ENCODE data around the gene OPN1MW. TPM values are rescaled to one million over a fixed set of nuclear protein-coding genes. Genes with fewer than 3 reads are reported as not detected.
"Not testable (repeated sequence)": the region's sequence is repeated elsewhere in the genome, so short reads cannot be mapped to it uniquely, and the experiment has no call there.

Gene OPN1MW
- total RNA-seq (not detected), polyA plus RNA-seq (ENCODE audit: insufficient read depth, low read depth, low replicate concordance) (not detected)
- long read RNA-seq, donor 1, result 0 reads
- long read RNA-seq, donor 2, result 0 reads

- H3K4me1 ChIP-seq; H3K36me3 ChIP-seq (ENCODE audit: low read depth, missing control alignments); H3K4me3 ChIP-seq; H3K9me3 ChIP-seq; DNase-seq; H3K27ac ChIP-seq; intact Hi-C loops (cut with DNase I; ENCODE audit: low total_unique reads); H3K27me3 ChIP-seq: not testable (repeated sequence)
- WGBS, 2 donors, result no CpG with 5 or more reads among the region's 14 CpGs
These were observed at the start of gene OPN1MW for GRCh38 chrX:154182296-154182695. Gene OPN1MW, plus strand, starts transcription at chrX:154182596. Its CDS starts 82 bp downstream, at chrX:154182678.

GRCh38 chrX:154135458-154136229 lies 46.8 kb upstream of the OPN1MW start:
- intact Hi-C loops (cut with DNase I; ENCODE audit: low total_unique reads), result no loop called here
- 49 to 70% methylated on average over 7 of the region's 7 CpGs for WGBS, 2 donors
- Histone ChIP-seq H3K4me3 (no peak overlapping the region), H3K27me3 (no peaks in the 10 kb centered on the region), H3K4me1 (no peaks in the 10 kb centered on the region), H3K36me3 (ENCODE audit: low read depth, missing control alignments) (no peaks in the 10 kb centered on the region), H3K27ac (no peak overlapping the region), H3K9me3 (no peaks in the 10 kb centered on the region)
- no peak for TF ChIP-seq POLR2A (IDR thresholded peaks at IDR 0.05)
- TF ChIP-seq, protein P1, sequence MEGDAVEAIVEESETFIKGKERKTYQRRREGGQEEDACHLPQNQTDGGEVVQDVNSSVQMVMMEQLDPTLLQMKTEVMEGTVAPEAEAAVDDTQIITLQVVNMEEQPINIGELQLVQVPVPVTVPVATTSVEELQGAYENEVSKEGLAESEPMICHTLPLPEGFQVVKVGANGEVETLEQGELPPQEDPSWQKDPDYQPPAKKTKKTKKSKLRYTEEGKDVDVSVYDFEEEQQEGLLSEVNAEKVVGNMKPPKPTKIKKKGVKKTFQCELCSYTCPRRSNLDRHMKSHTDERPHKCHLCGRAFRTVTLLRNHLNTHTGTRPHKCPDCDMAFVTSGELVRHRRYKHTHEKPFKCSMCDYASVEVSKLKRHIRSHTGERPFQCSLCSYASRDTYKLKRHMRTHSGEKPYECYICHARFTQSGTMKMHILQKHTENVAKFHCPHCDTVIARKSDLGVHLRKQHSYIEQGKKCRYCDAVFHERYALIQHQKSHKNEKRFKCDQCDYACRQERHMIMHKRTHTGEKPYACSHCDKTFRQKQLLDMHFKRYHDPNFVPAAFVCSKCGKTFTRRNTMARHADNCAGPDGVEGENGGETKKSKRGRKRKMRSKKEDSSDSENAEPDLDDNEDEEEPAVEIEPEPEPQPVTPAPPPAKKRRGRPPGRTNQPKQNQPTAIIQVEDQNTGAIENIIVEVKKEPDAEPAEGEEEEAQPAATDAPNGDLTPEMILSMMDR (IDR thresholded peaks at IDR 0.05), result no peak
- DNase-seq, result no peak

GRCh38 chrX:154136627-154137161 lies 45.7 kb upstream of the OPN1MW start:
- Histone ChIP-seq H3K36me3 (ENCODE audit: low read depth, missing control alignments) (no peaks in the 10 kb centered on the region), H3K9me3 (no peaks in the 10 kb centered on the region), H3K4me1 (no peaks in the 10 kb centered on the region), H3K27me3 (no peaks in the 10 kb centered on the region), H3K4me3 (peak overlapping the region in 1 of 2 donors; percentile 29), H3K27ac (peak overlapping the region; percentile 45 to 50)
- peak; percentile 75 for DNase-seq
- WGBS, 2 donors, result 3 to 9% methylated on average over 17 to 27 of the region's 44 CpGs
- TF ChIP-seq, protein P1 (IDR thresholded peaks at IDR 0.05), result peak in 2 of 3 experiments; percentile 52 to 57
- TF ChIP-seq POLR2A (IDR thresholded peaks at IDR 0.05), result no peak
- intact Hi-C loops (cut with DNase I; ENCODE audit: low total_unique reads), result no loop called here

GRCh38 chrX:154138857-154139256 lies 43.5 kb upstream of the OPN1MW start:
- H3K9me3 ChIP-seq, result no peaks in the 10 kb centered on the region
- H3K36me3 ChIP-seq (ENCODE audit: low read depth, missing control alignments), result no peaks in the 10 kb centered on the region
- no peaks in the 10 kb centered on the region for H3K4me1 ChIP-seq
- no peaks in the 10 kb centered on the region for H3K27me3 ChIP-seq
- no peak overlapping the region for H3K27ac ChIP-seq
- intact Hi-C loops (cut with DNase I; ENCODE audit: low total_unique reads), result no loop called here
- no peak overlapping the region for H3K4me3 ChIP-seq
- 93 to 94% methylated on average over 8 to 10 of the region's 10 CpGs for WGBS, 2 donors
- TF ChIP-seq, protein P1 (IDR thresholded peaks at IDR 0.05), result no peak
- no peak for TF ChIP-seq POLR2A (IDR thresholded peaks at IDR 0.05)
- no peak for DNase-seq

GRCh38 chrX:154140206-154140605 lies 42.2 kb upstream of the OPN1MW start:
- H3K27ac ChIP-seq, result no peak overlapping the region
- no peaks in the 10 kb centered on the region for H3K36me3 ChIP-seq (ENCODE audit: low read depth, missing control alignments)
- H3K9me3 ChIP-seq, result no peaks in the 10 kb centered on the region
- DNase-seq, result no peak
- TF ChIP-seq, protein P1 (IDR thresholded peaks at IDR 0.05), result no peak
- no peak for TF ChIP-seq POLR2A (IDR thresholded peaks at IDR 0.05)
- intact Hi-C loops (cut with DNase I; ENCODE audit: low total_unique reads), result no loop called here
- H3K4me1 ChIP-seq, result no peaks in the 10 kb centered on the region
- WGBS, 2 donors, result 88 to 93% methylated on average over 6 to 11 of the region's 12 CpGs
- H3K27me3 ChIP-seq, result no peaks in the 10 kb centered on the region
- H3K4me3 ChIP-seq, result no peak overlapping the region
